HG02588 (cell line): ENCODE measurements around the gene DENND1B.

Experiments
- ATAC-seq: cut with Tn5 transposase; IDR thresholded peaks from one replicate; pipeline ENCODE4 v1.9.1; 2021; ENCODE audit warnings: mild to moderate bottlenecking, moderate library complexity; ENCODE audit not compliant: unreplicated experiment

Gene DENND1B

GRCh38 chr1:197472141-197472540 is 303.1 kb downstream of the DENND1B start:
- ATAC-seq: no peak

- no peak for ATAC-seq
Measured at GRCh38 chr1:197471248-197471985, 303.9 kb downstream of the DENND1B start.

- ATAC-seq: no peak
Measured at GRCh38 chr1:197470330-197470729, 304.9 kb downstream of the DENND1B start.

- ATAC-seq: no peak
Measured at GRCh38 chr1:197469620-197470210, 305.6 kb downstream of the DENND1B start.

GRCh38 chr1:197468543-197469175 is 306.6 kb downstream of the DENND1B start:
- no peak for ATAC-seq

- no peak for ATAC-seq
Measured at GRCh38 chr1:197467881-197468280, 307.4 kb downstream of the DENND1B start.

- no peak for ATAC-seq
Measured at GRCh38 chr1:197466813-197467212, 308.5 kb downstream of the DENND1B start.

- no peak for ATAC-seq
Measured at GRCh38 chr1:197465528-197466327, 309.6 kb downstream of the DENND1B start.

- no peak for ATAC-seq
Measured at GRCh38 chr1:197464044-197464443, 311.2 kb downstream of the DENND1B start.

GRCh38 chr1:197463142-197463541 is 312.1 kb downstream of the DENND1B start:
- ATAC-seq: no peak

- ATAC-seq: no peak
Measured at GRCh38 chr1:197462539-197462938, 312.7 kb downstream of the DENND1B start.
